ENCODE measurements around the gene CLEC16A. TPM values are rescaled to one million over a fixed set of nuclear protein-coding genes. Genes with fewer than 3 reads are reported as not detected.

Gene CLEC16A
- total RNA-seq, 4 donors from 2014 or later = 38.2 to 153 (median 92.7) TPM

- Histone ChIP-seq H3K27me3 (no peaks in the 10 kb centered on the region), H3K9me3 (no peaks in the 10 kb centered on the region), H3K27ac (no peak overlapping the region), H3K4me3 (no peak overlapping the region), H3K36me3 (no peaks in the 10 kb centered on the region), H3K4me1 (peaks cover 0 to 23% (median 16%) of the 10 kb centered on the region in 4 donors)
- no peak for DNase-seq
- no peak for TF ChIP-seq POLR2A (IDR thresholded peaks at IDR 0.05)
- no peak for TF ChIP-seq CTCF (IDR thresholded peaks at IDR 0.05)
- TF ChIP-seq POLR2AphosphoS5 (IDR thresholded peaks at IDR 0.05) = no peak
- TF ChIP-seq EP300 (IDR thresholded peaks at IDR 0.05; ENCODE audit: low read depth) = no peak
- 24 to 58% methylated on average over 3 to 15 of the region's 15 CpGs for WGBS, 2 donors (ENCODE audit: low coverage in 1 of 2)
- in situ Hi-C loops (cut with MboI; ENCODE audit: low pct_ligation_motif_present in 1 of 4, low pct_unique_long_range_greater_than_20kb in 1 of 4, low sequenced_read_pairs in 3 of 4) = no loop called here
- intact Hi-C loops (cut with DNase I; ENCODE audit: low total_unique reads) = no loop called here
These were observed 257.3 kb downstream of the CLEC16A start for GRCh38 chr16:11201498-11202259.

- WGBS, 2 donors (ENCODE audit: low coverage in 1 of 2) = 65% methylated on average over 12 of the region's 13 CpGs; no CpG with 5 or more reads in 1 of the 2 donors
- peaks cover 0 to 23% (median 16%) of the 10 kb centered on the region in 4 donors for H3K4me1 ChIP-seq
- no peaks in the 10 kb centered on the region for H3K36me3 ChIP-seq
- no peak overlapping the region for H3K27ac ChIP-seq
- TF ChIP-seq CTCF (IDR thresholded peaks at IDR 0.05) (no peak), POLR2AphosphoS5 (IDR thresholded peaks at IDR 0.05) (no peak), EP300 (IDR thresholded peaks at IDR 0.05; ENCODE audit: low read depth) (no peak), POLR2A (IDR thresholded peaks at IDR 0.05) (no peak)
- H3K9me3 ChIP-seq = no peaks in the 10 kb centered on the region
- intact Hi-C loops (cut with DNase I; ENCODE audit: low total_unique reads) (no loop called here), in situ Hi-C loops (cut with MboI; ENCODE audit: low pct_ligation_motif_present in 1 of 4, low pct_unique_long_range_greater_than_20kb in 1 of 4, low sequenced_read_pairs in 3 of 4) (no loop called here)
- no peak for DNase-seq
- no peaks in the 10 kb centered on the region for H3K27me3 ChIP-seq
- H3K4me3 ChIP-seq = no peak overlapping the region
These were observed 258.1 kb downstream of the CLEC16A start for GRCh38 chr16:11202260-11203091.

GRCh38 chr16:11203111-11203623, 258.8 kb downstream of the CLEC16A start:
- TF ChIP-seq CTCF (IDR thresholded peaks at IDR 0.05) (no peak), POLR2AphosphoS5 (IDR thresholded peaks at IDR 0.05) (no peak), EP300 (IDR thresholded peaks at IDR 0.05; ENCODE audit: low read depth) (no peak), POLR2A (IDR thresholded peaks at IDR 0.05) (no peak)
- in situ Hi-C loops (cut with MboI; ENCODE audit: low pct_ligation_motif_present in 1 of 4, low pct_unique_long_range_greater_than_20kb in 1 of 4, low sequenced_read_pairs in 3 of 4) (no loop called here), intact Hi-C loops (cut with DNase I; ENCODE audit: low total_unique reads) (no loop called here)
- Histone ChIP-seq H3K27me3 (no peaks in the 10 kb centered on the region), H3K9me3 (no peaks in the 10 kb centered on the region), H3K4me1 (peaks cover 0 to 23% (median 16%) of the 10 kb centered on the region in 4 donors), H3K27ac (no peak overlapping the region), H3K4me3 (no peak overlapping the region), H3K36me3 (no peaks in the 10 kb centered on the region)
- no peak for DNase-seq
- WGBS, 2 donors (ENCODE audit: low coverage in 1 of 2) = 70 to 73% methylated on average over 4 to 7 of the region's 7 CpGs

GRCh38 chr16:11204513-11205047, 260.2 kb downstream of the CLEC16A start:
- H3K27me3 ChIP-seq = no peaks in the 10 kb centered on the region
- peaks cover 0 to 14% (median 6%) of the 10 kb centered on the region in 4 donors for H3K4me1 ChIP-seq
- H3K4me3 ChIP-seq = no peak overlapping the region
- TF ChIP-seq POLR2AphosphoS5 (IDR thresholded peaks at IDR 0.05) (no peak), CTCF (IDR thresholded peaks at IDR 0.05) (no peak), EP300 (IDR thresholded peaks at IDR 0.05; ENCODE audit: low read depth) (no peak), POLR2A (IDR thresholded peaks at IDR 0.05) (no peak)
- H3K9me3 ChIP-seq = no peaks in the 10 kb centered on the region
- in situ Hi-C loops (cut with MboI; ENCODE audit: low pct_ligation_motif_present in 1 of 4, low pct_unique_long_range_greater_than_20kb in 1 of 4, low sequenced_read_pairs in 3 of 4) (no loop called here), intact Hi-C loops (cut with DNase I; ENCODE audit: low total_unique reads) (no loop called here)
- WGBS, 2 donors (ENCODE audit: low coverage in 1 of 2) = 57 to 60% methylated on average over 1 to 4 of the region's 4 CpGs
- H3K36me3 ChIP-seq = no peaks in the 10 kb centered on the region
- no peak for DNase-seq
- no peak overlapping the region for H3K27ac ChIP-seq

Data from transverse colon (tissue), 4 donors.